B cell (primary cell): Measurements from ENCODE around the gene SH2D3C. TPM values are rescaled to one million over a fixed set of nuclear protein-coding genes. Genes with fewer than 3 reads are reported as not detected.

Source experiments
- ATAC-seq: fragments of 200-7000 bp; cut with Tn5 transposase; one replicate; pipeline ENCODE4 v1.10.0; 2021; ENCODE audit warnings: low read depth, mild to moderate bottlenecking, moderate number of reproducible peaks, moderate library complexity
- CTCF ChIA-PET: fragments of 350-600 bp; sonication (Branson Sonifier 250); formaldehyde crosslinking; loops from one replicate; lab custom pipeline; 2021; ENCODE audit warnings: antibody characterized with exemption, inconsistent platforms; lab: Charles Lee
- POLR2A ChIA-PET: fragments of 350-600 bp; sonication (Branson Sonifier 250); formaldehyde crosslinking; loops from one replicate; lab custom pipeline; 2021; ENCODE audit warnings: antibody characterized with exemption; lab: Charles Lee
- DNase-seq: peaks from one replicate; pipeline ENCODE4 v3.0.0; 2013
- H2AFZ ChIP-seq: 2 replicates; pipeline ENCODE4 v1.6.1; 2012; ENCODE audit warnings: mild to moderate bottlenecking, low read depth, low read length; ENCODE audit not compliant: insufficient read depth, poor library complexity, severe bottlenecking
- H3K27ac ChIP-seq, 2 donors: 1 replicate in 1 of 2; 2 replicates in 1 of 2; pipeline ENCODE4 v1.5.1; 2012 to 2013; ENCODE audit warnings: low read length in 2 of 2, mild to moderate bottlenecking in 2 of 2, moderate library complexity in 1 of 2
- H3K27me3 ChIP-seq, 4 experiments: fragments of 200-600 bp in 1 of 4; sonication (generic) in 1 of 4; replicated peaks in 1 of 4; 1 replicate in 2 of 4; 2 replicates in 2 of 4; pipeline versions ENCODE4 v1.6.1 to v1.7.0; 2013 to 2016; ENCODE audit warnings: low read length in 3 of 4, mild to moderate bottlenecking in 2 of 4, mixed read lengths in 1 of 4, moderate library complexity in 1 of 4; ENCODE audit not compliant: insufficient read depth in 4 of 4, control insufficient read depth in 3 of 4; ENCODE audit errors: control extremely low read depth in 1 of 4
- H3K36me3 ChIP-seq, 2 experiments: replicated peaks in 1 of 2; 1 replicate in 1 of 2; 2 replicates in 1 of 2; pipeline versions ENCODE4 v1.6.1 to v1.7.1; 2013; ENCODE audit warnings: low read length in 1 of 2; ENCODE audit not compliant: insufficient read depth in 2 of 2, control insufficient read depth in 1 of 2; ENCODE audit errors: control extremely low read depth in 1 of 2, extremely low read depth in 1 of 2
- H3K4me1 ChIP-seq, 2 donors: fragments of 200-600 bp in 1 of 2; sonication (generic) in 1 of 2; 1 replicate in 1 of 2; 2 replicates in 1 of 2; pipeline versions ENCODE4 v1.5.1 to v1.6.1; 2013 to 2017; ENCODE audit warnings: low read length in 2 of 2; ENCODE audit not compliant: control insufficient read depth in 2 of 2, insufficient read depth in 2 of 2
- H3K4me2 ChIP-seq: replicated peaks from 2 replicates; pipeline ENCODE3; 2012; ENCODE audit warnings: mild to moderate bottlenecking, low read depth, low read length; ENCODE audit not compliant: poor library complexity, severe bottlenecking
- H3K4me3 ChIP-seq, 5 experiments: fragments of 200-600 bp in 1 of 5; sonication (generic) in 1 of 5; 1 replicate in 3 of 5; 2 replicates in 2 of 5; pipeline versions ENCODE4 v1.5.1 to v1.7.0; 2011 to 2016; ENCODE audit warnings: low read length in 4 of 5, mild to moderate bottlenecking in 4 of 5, low read depth in 2 of 5, control low read depth in 1 of 5, moderate library complexity in 1 of 5; ENCODE audit not compliant: insufficient read depth in 1 of 5; ENCODE audit errors: control extremely low read depth in 1 of 5, extremely low read depth in 1 of 5
- H3K79me2 ChIP-seq: fragments of 200-600 bp; sonication (generic); one replicate; pipeline ENCODE4 v1.6.0; 2016; ENCODE audit warnings: low read length; ENCODE audit not compliant: control insufficient read depth, insufficient read depth
- H3K9ac ChIP-seq: fragments of 200-600 bp; sonication (generic); 2 replicates; pipeline ENCODE4 v1.6.1; 2017; ENCODE audit warnings: mild to moderate bottlenecking, low read length, moderate library complexity
- H3K9me3 ChIP-seq, 3 donors: one replicate each; pipeline versions ENCODE4 v1.6.1 to v1.7.1; 2013; ENCODE audit warnings: low read length in 2 of 3; ENCODE audit not compliant: control insufficient read depth in 2 of 3, insufficient read depth in 1 of 3; ENCODE audit errors: control extremely low read depth in 1 of 3
- H4K20me1 ChIP-seq: 2 replicates; pipeline ENCODE4 v1.6.0; 2012; ENCODE audit warnings: mild to moderate bottlenecking, low read length; ENCODE audit not compliant: insufficient read depth, control insufficient read depth, poor library complexity, severe bottlenecking
- H3K27ac Mint-ChIP-seq: one replicate; pipeline ENCODE4 v1.8.0; 2021; ENCODE audit warnings: mixed read lengths
- H3K27me3 Mint-ChIP-seq: one replicate; pipeline ENCODE4 v1.8.0; 2021; ENCODE audit warnings: mixed read lengths
- H3K4me1 Mint-ChIP-seq: one replicate; pipeline ENCODE4 v1.8.0; 2021; ENCODE audit warnings: mixed read lengths
- H3K4me3 Mint-ChIP-seq: one replicate; pipeline ENCODE4 v1.8.0; 2021; ENCODE audit warnings: mixed read lengths
- H3K9me3 Mint-ChIP-seq: one replicate; pipeline ENCODE4 v1.8.0; 2022; ENCODE audit warnings: mixed read lengths; ENCODE audit not compliant: insufficient read depth
- EZH2 ChIP-seq: IDR thresholded peaks from 2 replicates; pipeline ENCODE4 v1.6.1; 2012; ENCODE audit warnings: borderline replicate concordance, low read depth, mild to moderate bottlenecking, moderate library complexity, low read length; ENCODE audit not compliant: insufficient read depth, poor library complexity, severe bottlenecking
- WGBS: methylation state at CpG from one replicate; pipeline ENCODE4 v1.1.5; 2013; ENCODE audit warnings: missing lambda C conversion rate; ENCODE audit not compliant: insufficient coverage; 5-methylcytosine and 5-hydroxymethylcytosine counted together
- intact Hi-C: fragments of 100-400 bp; cut with micrococcal nuclease; formaldehyde crosslinking; loops from one replicate; pipeline ENCODE4 v1.10.0; 2022
- polyA plus RNA-seq: library from polyadenylated mRNA; depleted of rRNA; stranded (reverse); fragments of >200 nt; gene quantifications from 2 replicates; pipeline ENCODE4 v1.2.3, GENCODE V29; 2012
- total RNA-seq, 2 donors: library from RNA; stranded (reverse); fragments of 120-200 nt in 1 of 2; gene quantifications; 1 replicate in 1 of 2; 2 replicates in 1 of 2; pipeline versions ENCODE4 v1.2.3 to v1.2.4, GENCODE V29; 2013 to 2022
- TF ChIP-seq, protein P1 (sequence below): fragments of 200-600 bp; IDR thresholded peaks from one replicate; pipeline ENCODE4 v1.8.0; 2022; ENCODE audit warnings: antibody characterized with exemption, mild to moderate bottlenecking

The SH2D3C gene
- total and polyA plus RNA-seq, 2 donors (not counting 1 experiment from before 2014, with no cell fraction given): 66.3 to 85.5 TPM

DNA sequence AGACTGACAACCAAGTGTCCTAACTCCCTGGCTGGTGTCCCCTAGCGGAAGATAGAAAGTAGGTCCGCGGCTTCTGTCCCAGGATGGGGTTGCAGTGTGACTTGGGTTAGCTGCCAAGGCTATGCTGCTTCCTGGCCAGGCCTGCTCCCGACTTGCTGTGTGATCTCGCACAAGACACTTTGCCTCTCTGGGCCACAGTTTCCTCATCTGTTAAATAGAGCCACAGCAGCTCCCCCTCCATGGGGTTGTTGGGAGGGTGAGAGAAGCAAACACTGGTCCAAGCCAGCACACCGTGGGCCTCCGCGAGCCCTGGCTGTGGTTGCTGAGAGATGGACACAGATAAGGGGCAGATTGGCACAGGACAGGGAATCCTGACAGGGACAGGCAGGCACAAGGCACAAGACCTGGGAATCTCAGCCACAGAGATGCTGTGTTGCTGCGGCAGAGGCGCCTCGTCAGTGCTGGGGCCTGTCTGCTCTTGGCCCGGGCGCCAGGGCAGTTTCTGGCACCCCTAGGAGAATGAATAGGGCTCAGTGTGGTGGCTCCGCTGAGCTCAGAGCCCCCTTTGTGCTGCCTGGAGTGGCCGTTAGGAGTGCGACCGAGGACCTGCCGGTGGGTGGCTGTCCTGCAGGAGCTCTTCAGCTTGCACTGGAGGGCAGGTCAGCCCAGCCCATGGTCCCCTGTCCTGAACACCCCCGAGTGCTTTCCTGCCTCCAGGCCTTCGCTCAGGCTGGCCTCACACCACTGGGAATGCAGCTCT is 1.8 kb upstream of the SH2D3C start:
- Mint-ChIP-seq H3K4me1 (peaks cover 69% of the 10 kb centered on the region), H3K27ac (peak overlapping the region; percentile 97), H3K27me3 (no peaks in the 10 kb centered on the region), H3K9me3 (no peaks in the 10 kb centered on the region), H3K4me3 (no peak overlapping the region)
- Histone ChIP-seq H3K9me3 (no peaks in the 10 kb centered on the region), H3K27me3 (no peaks in the 10 kb centered on the region), H3K36me3 (no peaks in the 10 kb centered on the region), H3K4me2 (peak overlapping the region; percentile 93), H3K79me2 (peaks cover 73% of the 10 kb centered on the region), H3K9ac (peak overlapping the region; percentile 76), H3K4me1 (peaks cover 46 to 79% of the 10 kb centered on the region in 2 donors), H3K27ac (peak overlapping the region; percentile 89 to 97), H4K20me1 (peaks cover 21% of the 10 kb centered on the region), H3K4me3 (peak overlapping the region in 1 of 5 experiments; percentile 91), H2AFZ (no peak overlapping the region)
- ATAC-seq (no peak), DNase-seq (no peak)
- ChIA-PET CTCF (interaction anchor here (0.7 to 3.4 kb wide), 3 partner anchors 17 to 141 kb away, joined by 4 to 24 read pairs (median 7); no protein-coding TSS in a partner anchor), POLR2A (interaction anchor here (0.7 to 3.0 kb wide), 2 partner anchors 10 to 14 kb away, joined by 5 to 18 read pairs; no protein-coding TSS in a partner anchor)
- 84% methylated on average over 20 of the region's 20 CpGs for WGBS
- no peak for TF ChIP-seq EZH2
- TF ChIP-seq, protein P1, sequence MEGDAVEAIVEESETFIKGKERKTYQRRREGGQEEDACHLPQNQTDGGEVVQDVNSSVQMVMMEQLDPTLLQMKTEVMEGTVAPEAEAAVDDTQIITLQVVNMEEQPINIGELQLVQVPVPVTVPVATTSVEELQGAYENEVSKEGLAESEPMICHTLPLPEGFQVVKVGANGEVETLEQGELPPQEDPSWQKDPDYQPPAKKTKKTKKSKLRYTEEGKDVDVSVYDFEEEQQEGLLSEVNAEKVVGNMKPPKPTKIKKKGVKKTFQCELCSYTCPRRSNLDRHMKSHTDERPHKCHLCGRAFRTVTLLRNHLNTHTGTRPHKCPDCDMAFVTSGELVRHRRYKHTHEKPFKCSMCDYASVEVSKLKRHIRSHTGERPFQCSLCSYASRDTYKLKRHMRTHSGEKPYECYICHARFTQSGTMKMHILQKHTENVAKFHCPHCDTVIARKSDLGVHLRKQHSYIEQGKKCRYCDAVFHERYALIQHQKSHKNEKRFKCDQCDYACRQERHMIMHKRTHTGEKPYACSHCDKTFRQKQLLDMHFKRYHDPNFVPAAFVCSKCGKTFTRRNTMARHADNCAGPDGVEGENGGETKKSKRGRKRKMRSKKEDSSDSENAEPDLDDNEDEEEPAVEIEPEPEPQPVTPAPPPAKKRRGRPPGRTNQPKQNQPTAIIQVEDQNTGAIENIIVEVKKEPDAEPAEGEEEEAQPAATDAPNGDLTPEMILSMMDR: no peak
- intact Hi-C loops: no loop called here
